GM19043 (cell line): ENCODE data around the gene KRTAP19-7.

Experiments
- ATAC-seq: cut with Tn5 transposase; IDR thresholded peaks from one replicate; pipeline ENCODE4 v1.9.1; 2021; ENCODE audit warnings: low read depth; ENCODE audit not compliant: unreplicated experiment

KRTAP19-7 gene

DNA sequence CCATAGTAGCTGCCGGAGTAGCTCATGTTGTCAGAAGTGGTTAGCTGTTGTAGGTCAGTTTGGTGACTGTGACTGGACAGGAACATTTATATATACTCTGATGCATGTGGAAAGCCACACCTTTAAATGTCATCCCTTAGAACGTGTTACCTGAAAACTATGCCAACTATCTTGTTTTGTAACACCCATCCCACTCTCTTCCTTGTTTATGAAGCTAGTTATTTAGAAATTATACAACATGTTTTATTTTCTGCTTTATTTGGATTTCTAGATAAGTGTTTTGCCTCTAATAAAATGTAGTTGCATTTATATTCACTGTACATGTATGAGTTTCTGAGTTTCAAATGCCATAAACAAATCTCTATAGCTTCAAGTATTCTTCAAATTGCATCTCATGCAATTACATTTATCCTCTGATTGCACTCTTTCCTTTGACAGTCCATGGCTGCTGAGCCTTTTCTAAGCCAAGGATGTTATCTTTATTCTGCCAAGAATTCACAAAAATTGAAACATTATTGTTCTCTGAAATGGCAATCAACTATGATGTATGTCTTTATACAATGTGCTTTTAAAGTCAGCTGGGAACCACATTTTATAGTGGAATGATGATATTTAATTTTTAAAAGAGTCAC, at the start of gene KRTAP19-7:
Gene KRTAP19-7 (minus strand): TSS at position 51 of the 632 bp plus-strand sequence. CDS start 25 bp downstream, at position 26.
- ATAC-seq: no peak

- no peak for ATAC-seq
Observed at GRCh38 chr21:30605968-30606367, 44.9 kb upstream of the KRTAP19-7 start.

DNA sequence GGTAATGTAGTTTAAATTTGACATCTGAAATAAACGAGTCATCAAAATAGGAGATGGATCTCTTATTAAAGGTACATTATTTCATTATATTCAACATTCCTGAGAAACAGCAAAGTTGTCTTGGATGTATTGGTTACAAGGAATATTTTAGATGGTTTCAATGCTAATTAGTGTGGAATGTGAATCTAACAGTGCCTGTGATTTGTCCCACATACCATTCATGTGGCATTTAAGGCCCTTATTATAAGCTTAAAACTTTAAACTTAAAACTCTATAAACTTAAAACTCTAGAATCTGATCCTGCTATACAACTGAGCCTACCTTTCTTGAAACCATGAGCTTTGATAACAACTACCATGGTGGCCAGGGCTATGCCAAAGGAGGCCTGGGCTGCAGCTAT, 39.7 kb upstream of the KRTAP19-7 start, which contains the start of gene KRTAP22-1:
Gene KRTAP22-1 (plus strand): TSS at position 301 of the 400 bp plus-strand sequence.
- ATAC-seq: no peak

GRCh38 chr21:30598802-30599201, 37.7 kb upstream of the KRTAP19-7 start, which contains the start of gene KRTAP6-2:
Gene KRTAP6-2 (minus strand): TSS chr21:30598902. CDS start chr21:30598874, 28 bp downstream.
- ATAC-seq: no peak

DNA sequence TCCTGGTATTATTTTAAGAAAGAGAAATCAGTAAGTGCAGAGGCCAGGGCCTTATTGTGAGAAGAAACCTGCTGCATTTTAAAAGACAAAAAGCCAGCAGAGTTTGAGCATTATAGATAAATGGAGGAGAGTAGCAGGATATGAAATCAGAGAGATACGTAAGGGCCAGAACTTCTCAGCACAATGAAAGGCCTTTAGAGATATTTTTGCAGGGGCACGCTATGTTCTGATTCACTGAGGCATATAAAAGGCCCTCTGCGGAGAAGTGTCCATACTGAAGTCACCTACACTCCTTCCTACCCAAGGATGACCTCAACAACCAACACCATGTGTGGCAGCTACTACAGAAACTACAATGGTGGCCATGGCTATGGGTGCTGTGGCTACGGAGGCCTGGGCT, 31.0 kb upstream of the KRTAP19-7 start, which contains the start of gene KRTAP6-3:
Gene KRTAP6-3 (plus strand): TSS at position 301 of the 400 bp plus-strand sequence. CDS start 6 bp downstream, at position 307.
- no peak for ATAC-seq

GRCh38 chr21:30590297-30590696, 29.2 kb upstream of the KRTAP19-7 start, which contains the start of gene KRTAP22-2:
Gene KRTAP22-2 (minus strand): TSS chr21:30590397.
- no peak for ATAC-seq

- ATAC-seq: no peak
Observed at GRCh38 chr21:30582870-30583269, 21.8 kb upstream of the KRTAP19-7 start.

GRCh38 chr21:30580132-30580531, 19.0 kb upstream of the KRTAP19-7 start:
- no peak for ATAC-seq

GRCh38 chr21:30579346-30579745, 18.2 kb upstream of the KRTAP19-7 start:
- no peak for ATAC-seq

DNA sequence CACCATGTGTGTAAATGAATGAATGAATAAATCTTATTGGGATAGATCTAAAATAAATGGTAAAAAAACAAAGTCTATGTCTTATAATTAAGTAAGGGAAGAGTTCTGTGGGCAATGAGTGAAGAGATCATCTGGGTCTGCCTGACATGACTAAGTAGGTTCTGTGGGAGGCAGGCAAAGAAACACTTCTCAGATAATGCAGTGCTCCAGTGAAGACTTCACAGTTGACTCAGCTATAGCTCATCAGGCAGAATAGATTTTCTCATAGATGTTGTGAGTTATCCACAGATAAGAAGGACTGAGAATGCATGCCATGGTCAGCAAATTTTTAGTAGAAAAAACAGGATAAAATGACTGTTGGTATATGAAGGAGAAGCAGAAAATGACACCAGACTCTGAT, 16.7 kb upstream of the KRTAP19-7 start:
- ATAC-seq: no peak

- ATAC-seq: no peak
Observed at GRCh38 chr21:30567617-30568016, 6.5 kb upstream of the KRTAP19-7 start.

- ATAC-seq: no peak
Observed at GRCh38 chr21:30563630-30564029, 2.5 kb upstream of the KRTAP19-7 start.

DNA sequence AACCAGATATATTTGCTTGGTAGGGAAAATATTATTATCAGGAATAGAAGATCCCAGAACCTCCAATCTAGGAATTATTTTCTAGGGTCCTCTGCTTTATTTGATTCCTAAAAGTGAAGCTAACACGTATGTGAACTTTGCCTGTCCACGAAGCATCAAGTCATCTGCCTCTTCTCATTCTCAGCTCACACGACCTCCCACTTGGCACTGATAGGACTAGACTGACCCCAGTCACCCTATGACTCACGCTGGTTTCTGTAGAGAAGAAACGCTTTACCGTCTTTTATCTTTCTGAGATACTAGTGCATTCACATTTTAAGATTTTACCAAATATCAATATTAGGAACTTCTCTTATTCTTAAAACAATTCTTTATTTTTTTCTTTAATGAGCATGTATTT, 2.0 kb upstream of the KRTAP19-7 start:
- no peak for ATAC-seq

GRCh38 chr21:30561957-30562356, 843 bp upstream of the KRTAP19-7 start:
- ATAC-seq: no peak

GRCh38 chr21:30555095-30555494, 6.0 kb downstream of the KRTAP19-7 start:
- no peak for ATAC-seq

- no peak for ATAC-seq
Observed at GRCh38 chr21:30552782-30553181, 8.3 kb downstream of the KRTAP19-7 start.

DNA sequence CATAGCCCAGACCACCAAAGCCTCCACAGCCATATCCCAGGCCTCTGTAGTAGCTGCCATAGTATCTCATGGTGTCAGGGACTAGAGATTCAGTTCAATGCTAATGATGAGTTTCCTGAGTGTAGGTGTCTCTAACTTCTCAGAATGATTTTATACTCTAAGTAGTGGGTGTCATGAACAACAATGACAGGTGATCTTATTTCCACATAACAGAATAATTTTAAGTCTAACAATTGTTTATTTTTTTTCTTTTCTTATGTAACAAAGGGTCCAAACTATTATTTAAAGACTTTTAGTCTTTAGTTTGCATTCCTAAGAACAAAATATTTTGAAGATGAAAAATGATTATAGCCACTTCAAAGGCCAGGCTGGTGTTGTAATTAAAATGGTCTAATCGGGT, 19.4 kb downstream of the KRTAP19-7 start, which contains the start of gene KRTAP19-6:
Gene KRTAP19-6 (minus strand): TSS at position 101 of the 400 bp plus-strand sequence. CDS start 31 bp downstream, at position 70.
- ATAC-seq: no peak

GRCh38 chr21:30518876-30519275, 42.2 kb downstream of the KRTAP19-7 start:
- ATAC-seq: no peak

DNA sequence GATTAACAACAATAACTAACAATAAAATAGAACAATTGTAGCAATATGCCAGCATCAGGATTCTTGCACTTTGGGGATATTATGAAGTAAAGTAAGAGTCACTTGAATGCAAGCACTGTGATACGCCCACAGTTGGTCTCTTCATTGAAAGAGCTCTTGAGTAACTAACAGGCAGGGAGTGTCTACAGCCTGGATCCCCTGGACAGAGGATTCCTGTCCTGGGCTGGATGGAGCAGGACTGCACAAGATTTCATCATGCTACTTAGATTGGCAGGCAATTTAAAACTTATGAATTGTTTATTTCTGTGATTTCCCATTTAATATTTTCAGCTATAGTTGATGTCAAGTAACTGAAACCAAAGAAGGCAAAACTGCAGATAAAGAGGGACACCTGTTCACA, 45.4 kb downstream of the KRTAP19-7 start:
- no peak for ATAC-seq
